GM21529 (cell line): ENCODE data around the gene RBPJL.
"Not testable (repeated sequence)": the region's sequence is repeated elsewhere in the genome, so short reads cannot be mapped to it uniquely, and the experiment has no call there.

Source experiments
- ATAC-seq: cut with Tn5 transposase; IDR thresholded peaks from one replicate; pipeline ENCODE4 v1.9.1; 2021; ENCODE audit not compliant: unreplicated experiment

The RBPJL gene

GRCh38 chr20:45341579-45341938, 34.9 kb downstream of the RBPJL start:
- no peak for ATAC-seq

DNA sequence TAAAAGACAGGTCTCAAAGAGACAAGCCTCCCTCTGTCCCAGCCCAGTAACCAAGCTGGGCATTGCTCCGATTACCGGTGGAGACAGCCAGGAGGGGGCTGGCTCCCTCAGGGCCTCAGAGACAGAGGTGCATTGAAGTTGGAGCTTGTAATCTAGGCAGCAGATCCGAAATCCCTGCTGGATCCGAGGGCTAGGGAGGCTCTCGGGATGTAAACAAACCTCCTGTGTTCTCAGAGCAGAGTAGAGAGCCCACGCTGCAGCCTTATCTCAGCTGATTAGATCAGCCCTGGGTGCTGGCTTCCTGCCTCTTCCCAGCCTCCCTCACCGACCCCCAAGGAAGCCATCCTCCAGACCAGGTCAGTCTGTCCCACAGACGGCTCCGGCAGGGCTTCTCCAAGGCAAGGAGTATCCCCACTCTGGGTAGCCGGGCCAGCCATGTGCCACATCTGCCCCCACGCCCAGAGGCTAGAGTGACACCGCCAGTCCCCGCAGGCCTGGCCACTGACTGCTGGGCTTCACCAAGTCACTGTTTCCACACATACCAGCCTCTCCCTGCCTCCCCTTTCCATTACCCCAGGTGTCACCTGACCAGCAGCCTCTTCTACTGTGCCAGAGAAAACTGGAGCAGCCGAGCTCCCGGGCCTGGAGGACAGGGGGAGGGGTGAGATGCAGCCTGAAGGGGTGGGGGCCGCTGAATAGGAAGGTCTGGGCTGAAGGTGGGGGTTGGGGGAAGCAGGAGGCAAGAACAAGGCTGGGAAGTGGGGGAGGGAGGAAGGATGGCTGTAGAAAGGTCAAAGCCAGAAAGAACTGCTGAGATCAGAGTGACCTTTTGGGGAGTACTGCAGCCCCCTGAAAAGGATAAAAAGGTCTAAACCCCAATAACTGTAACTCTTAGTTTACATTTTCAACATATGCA, 35.6 kb downstream of the RBPJL start:
- no peak for ATAC-seq

- no peak for ATAC-seq
Measured at GRCh38 chr20:45342855-45343531, 36.4 kb downstream of the RBPJL start.

DNA sequence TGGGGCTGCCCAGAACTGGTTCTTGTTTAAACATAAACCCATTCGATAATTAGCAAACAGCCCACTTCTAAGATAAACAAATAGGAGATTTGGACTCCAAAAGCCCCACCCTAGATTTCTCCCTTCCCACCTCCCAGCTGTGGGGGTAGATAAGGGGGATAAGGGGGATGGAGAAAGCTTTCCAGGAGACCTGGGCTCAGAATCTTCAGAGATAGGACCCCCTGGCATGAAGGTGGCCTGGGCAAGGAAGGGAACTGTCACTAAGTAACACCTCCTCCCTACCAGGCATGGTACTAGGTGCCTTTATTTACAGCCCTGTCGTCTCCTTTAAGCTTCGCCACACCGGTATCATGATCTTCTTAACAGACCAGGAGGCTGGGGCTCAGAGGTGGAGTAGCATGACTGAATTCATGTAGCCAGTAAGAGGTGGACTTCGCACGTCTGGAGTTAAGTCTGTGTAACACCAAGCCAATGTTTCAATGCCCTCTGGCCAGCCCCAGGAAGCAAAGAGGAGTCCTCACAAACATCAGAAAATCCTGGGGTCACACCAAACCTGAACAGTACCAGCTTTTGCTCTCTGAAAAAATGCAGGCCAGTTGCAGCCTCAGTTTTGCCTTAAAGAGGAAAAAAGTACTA, 37.0 kb downstream of the RBPJL start:
- no peak for ATAC-seq

- ATAC-seq, result no peak
Measured at GRCh38 chr20:45344168-45344860, 37.7 kb downstream of the RBPJL start.

GRCh38 chr20:45345104-45345936, 38.7 kb downstream of the RBPJL start:
- ATAC-seq, result no peak

- ATAC-seq, result no peak
Measured at GRCh38 chr20:45346291-45346718, 39.7 kb downstream of the RBPJL start.

- no peak for ATAC-seq
Measured at GRCh38 chr20:45346851-45347250, 40.2 kb downstream of the RBPJL start.

DNA sequence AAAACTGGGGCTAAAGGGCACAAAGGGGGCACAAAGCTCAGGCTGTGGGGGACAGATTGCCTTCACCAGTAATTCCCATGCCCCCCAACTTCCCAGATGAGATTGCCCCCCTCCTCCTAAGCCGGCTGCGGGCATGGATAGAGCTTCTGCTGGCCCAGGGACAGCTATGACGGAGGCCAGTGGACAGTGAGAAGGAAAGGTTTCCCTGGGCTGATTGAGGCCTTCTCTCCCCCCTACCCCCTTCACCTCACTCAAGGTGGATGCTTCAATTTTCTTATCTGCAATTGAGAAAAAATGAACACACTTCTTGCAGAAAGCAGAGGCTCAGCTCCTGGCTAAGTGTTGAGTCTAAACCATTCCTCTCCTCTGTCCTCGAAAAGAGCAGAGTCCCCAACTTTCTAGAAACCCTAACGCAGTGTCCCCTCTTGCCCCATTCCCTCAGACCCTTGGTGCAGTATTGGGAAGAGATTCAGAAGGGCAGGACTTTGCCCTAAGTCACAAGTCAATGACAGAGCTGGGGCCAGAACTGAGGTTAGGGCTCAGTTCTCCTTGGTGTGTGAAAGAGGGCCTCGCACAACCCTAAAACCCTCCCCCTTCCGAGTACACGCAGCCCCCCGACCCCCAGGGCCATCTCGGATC, 40.8 kb downstream of the RBPJL start:
- ATAC-seq, result no peak

DNA sequence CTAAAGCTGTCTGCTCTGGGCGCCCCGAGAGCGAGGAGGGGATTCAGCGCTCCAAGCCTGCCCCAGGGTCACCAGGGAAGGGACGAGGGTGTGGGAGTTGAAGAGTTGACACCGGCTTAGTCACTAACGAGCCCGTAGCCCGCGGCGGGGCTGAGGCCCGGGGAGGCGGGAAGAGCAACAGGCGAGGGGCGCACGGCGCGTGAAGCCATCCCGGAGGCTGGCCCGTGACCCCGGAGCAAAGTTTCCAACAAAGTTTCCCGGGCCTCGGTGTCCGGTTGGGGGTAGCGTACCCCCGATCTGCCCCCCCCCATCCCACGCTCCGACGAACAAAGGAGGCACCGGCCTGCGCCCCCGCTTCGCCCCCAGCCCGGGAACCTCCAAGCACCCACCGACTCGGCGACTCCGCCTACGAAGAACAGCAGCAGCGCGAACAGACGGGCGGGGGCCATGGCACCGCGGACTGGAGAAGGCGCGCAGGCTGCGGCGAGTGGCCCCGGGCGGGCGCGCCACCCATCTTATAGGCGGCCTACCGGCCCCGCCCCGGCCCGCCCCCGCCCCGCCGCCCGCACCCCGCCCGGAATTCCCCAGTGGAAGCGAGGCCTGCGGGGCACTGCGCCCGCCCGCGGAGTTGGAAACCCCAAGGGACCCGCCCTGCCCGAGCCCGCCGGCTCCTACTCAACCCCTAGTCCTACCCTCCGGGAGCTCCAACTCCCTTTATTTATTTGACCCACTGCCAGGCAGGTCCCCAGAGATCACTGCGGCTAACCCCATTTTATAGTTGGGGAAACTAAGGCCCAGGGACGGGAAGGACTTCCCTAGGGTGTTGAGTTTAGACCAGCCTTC, 41.5 kb downstream of the RBPJL start, which contains the start of gene SDC4:
TSS of gene SDC4 (minus strand) at position 489 of the 843 bp plus-strand sequence. CDS start at position 449, 40 bp downstream.
- ATAC-seq, result no peak

GRCh38 chr20:45350217-45350616, 43.6 kb downstream of the RBPJL start:
- no peak for ATAC-seq

GRCh38 chr20:45350795-45351194, 44.2 kb downstream of the RBPJL start:
- ATAC-seq, result not testable (repeated sequence)

DNA sequence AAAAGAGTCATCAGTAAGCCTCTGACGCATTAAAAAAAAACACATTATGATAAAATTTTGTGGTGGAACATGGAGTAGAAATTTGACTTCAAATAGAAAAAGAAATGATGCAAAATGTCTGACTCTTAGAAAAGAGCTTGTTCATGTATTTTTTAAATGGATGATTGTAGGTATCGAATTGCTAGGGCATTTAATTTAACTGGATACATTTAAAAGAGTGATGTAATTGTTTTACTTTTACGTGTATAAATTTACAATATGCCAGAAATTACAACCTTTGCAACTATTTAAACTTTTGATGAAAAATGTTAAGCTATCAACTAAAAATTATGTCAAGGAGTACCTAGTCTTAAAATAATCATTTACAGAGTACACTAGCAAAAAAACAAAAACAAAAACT, 46.1 kb downstream of the RBPJL start:
- ATAC-seq, result no peak

GRCh38 chr20:45353746-45354145, 47.1 kb downstream of the RBPJL start:
- no peak for ATAC-seq

DNA sequence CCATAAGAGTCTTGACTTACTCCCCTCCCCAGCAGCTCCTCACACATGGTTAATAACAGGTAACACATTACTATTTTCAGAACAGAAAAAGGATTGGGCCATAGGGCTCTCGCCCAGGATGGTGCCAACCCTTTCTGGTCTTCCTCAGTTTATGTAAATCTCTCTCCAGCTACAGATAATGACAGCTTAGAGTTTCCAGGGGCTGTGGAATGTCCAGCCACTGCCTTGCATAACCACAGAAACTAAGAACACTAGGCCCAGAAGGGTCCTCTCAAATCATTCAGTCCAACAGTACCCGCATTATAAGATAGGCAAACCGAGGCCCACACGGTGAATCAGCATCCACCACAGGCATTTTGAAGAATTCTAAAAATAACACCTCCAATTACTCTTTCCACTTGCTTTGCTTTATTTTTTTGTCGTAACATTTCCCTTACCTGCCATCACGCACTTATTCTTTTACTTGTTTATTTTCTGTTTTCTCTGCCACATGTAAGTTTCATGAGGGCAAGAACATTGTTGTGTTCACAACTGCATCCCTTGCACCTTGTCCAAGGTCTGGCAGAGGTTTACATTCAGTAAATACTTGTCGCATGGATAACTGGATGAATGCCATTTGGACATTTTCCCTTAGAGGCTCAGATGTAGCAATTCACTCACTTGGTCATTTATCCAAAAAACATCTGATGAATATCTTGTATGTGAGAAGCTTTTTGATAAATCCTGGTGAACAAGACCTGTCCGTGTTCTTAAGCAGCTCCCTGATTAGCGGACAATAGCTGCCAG, 48.0 kb downstream of the RBPJL start:
- no peak for ATAC-seq

- no peak for ATAC-seq
Measured at GRCh38 chr20:45355209-45356084, 48.8 kb downstream of the RBPJL start.
